SU-DHL-6 (cell line): Measurements from ENCODE around the gene TNS4.

ENCODE experiments used
- EZH2phosphoT487 ChIP-seq: fragments of 200-600 bp; sonication (generic), shearing (Covaris generic); conservative IDR thresholded peaks from 2 replicates; pipeline ENCODE4 v1.6.1; 2018; ENCODE audit warnings: mild to moderate bottlenecking, antibody characterized with exemption, low read length, moderate library complexity, mixed read lengths
- TF ChIP-seq, protein P1 (sequence below): fragments of 200-600 bp; sonication (generic); IDR thresholded peaks from one replicate; pipeline ENCODE4 v1.5.1; 2017; ENCODE audit warnings: antibody characterized with exemption, mild to moderate bottlenecking, low read length, moderate library complexity; ENCODE audit not compliant: insufficient read depth, poor library complexity, severe bottlenecking

GRCh38 chr17:40493697-40494096, 7.7 kb downstream of the TNS4 start:
- TF ChIP-seq, protein P1, sequence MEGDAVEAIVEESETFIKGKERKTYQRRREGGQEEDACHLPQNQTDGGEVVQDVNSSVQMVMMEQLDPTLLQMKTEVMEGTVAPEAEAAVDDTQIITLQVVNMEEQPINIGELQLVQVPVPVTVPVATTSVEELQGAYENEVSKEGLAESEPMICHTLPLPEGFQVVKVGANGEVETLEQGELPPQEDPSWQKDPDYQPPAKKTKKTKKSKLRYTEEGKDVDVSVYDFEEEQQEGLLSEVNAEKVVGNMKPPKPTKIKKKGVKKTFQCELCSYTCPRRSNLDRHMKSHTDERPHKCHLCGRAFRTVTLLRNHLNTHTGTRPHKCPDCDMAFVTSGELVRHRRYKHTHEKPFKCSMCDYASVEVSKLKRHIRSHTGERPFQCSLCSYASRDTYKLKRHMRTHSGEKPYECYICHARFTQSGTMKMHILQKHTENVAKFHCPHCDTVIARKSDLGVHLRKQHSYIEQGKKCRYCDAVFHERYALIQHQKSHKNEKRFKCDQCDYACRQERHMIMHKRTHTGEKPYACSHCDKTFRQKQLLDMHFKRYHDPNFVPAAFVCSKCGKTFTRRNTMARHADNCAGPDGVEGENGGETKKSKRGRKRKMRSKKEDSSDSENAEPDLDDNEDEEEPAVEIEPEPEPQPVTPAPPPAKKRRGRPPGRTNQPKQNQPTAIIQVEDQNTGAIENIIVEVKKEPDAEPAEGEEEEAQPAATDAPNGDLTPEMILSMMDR, result no peak
- no peak for TF ChIP-seq EZH2phosphoT487
